ENCODE measurements around the gene ABHD14A.

The ABHD14A gene

GRCh38 chr3:52024765-52025452 lies 50.0 kb downstream of the ABHD14A start:
- in situ Hi-C loops (cut with HindIII; ENCODE audit: low sequenced_read_pairs), result no loop called here
- no peak overlapping the region for H3K4me3 ChIP-seq (ENCODE audit: low read depth, low read length)
- TF ChIP-seq CTCF (IDR thresholded peaks at IDR 0.05; ENCODE audit: low read depth, low read length, missing control alignments), result no peak
- no peak for DNase-seq (ENCODE audit: low read depth)

GRCh38 chr3:52025453-52025852 lies 50.6 kb downstream of the ABHD14A start:
- DNase-seq (ENCODE audit: low read depth), result no peak
- H3K4me3 ChIP-seq (ENCODE audit: low read depth, low read length), result no peak overlapping the region
- TF ChIP-seq CTCF (IDR thresholded peaks at IDR 0.05; ENCODE audit: low read depth, low read length, missing control alignments), result no peak
- in situ Hi-C loops (cut with HindIII; ENCODE audit: low sequenced_read_pairs), result no loop called here

DNA sequence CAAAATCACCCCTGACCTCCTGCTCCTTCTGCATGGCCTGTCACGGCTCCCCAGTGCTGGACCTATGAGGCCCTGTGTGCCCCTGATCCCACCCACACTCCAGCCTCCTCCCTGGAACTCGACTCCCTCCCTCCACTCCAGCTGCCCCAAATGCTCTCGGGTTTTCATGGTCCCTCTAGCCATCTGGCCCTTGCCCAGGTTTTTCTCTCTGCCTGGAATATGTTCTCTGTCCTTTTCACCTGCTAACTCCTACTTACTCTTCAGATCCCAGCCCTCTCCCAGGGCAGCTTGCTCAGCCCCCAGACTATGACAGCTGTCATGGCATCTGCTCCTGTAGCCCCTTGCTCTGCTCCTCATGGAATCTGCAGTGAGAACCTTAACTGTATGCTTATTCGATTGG lies 51.2 kb downstream of the ABHD14A start:
- TF ChIP-seq CTCF (IDR thresholded peaks at IDR 0.05; ENCODE audit: low read depth, low read length, missing control alignments), result no peak
- H3K4me3 ChIP-seq (ENCODE audit: low read depth, low read length), result no peak overlapping the region
- no peak for DNase-seq (ENCODE audit: low read depth)
- in situ Hi-C loops (cut with HindIII; ENCODE audit: low sequenced_read_pairs), result no loop called here

DNA sequence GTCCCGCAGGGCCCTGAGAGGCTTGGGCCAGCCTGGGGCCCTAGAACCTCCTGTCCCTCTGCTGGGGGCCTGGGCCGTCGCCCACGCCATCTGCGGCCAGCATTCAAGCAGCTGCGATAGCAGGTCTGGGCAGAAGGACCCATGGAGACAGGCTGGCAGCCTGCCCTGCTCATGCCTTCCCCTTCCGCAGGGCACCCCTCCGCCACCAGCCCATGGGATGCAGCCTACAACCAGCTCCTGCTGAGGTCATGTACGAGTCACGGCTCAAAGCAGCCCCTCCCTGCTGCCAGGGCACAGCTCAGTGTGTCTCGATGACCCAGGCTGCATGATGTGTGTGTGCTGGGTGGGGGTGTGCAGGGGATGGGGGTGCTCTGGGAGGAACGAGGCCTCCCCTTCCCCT lies 53.7 kb downstream of the ABHD14A start:
- H3K4me3 ChIP-seq (ENCODE audit: low read depth, low read length), result no peak overlapping the region
- TF ChIP-seq CTCF (IDR thresholded peaks at IDR 0.05; ENCODE audit: low read depth, low read length, missing control alignments), result no peak
- in situ Hi-C loops (cut with HindIII; ENCODE audit: low sequenced_read_pairs), result no loop called here
- no peak for DNase-seq (ENCODE audit: low read depth)

GRCh38 chr3:52029053-52029452 lies 54.2 kb downstream of the ABHD14A start:
- in situ Hi-C loops (cut with HindIII; ENCODE audit: low sequenced_read_pairs), result no loop called here
- H3K4me3 ChIP-seq (ENCODE audit: low read depth, low read length), result no peak overlapping the region
- no peak for DNase-seq (ENCODE audit: low read depth)
- no peak for TF ChIP-seq CTCF (IDR thresholded peaks at IDR 0.05; ENCODE audit: low read depth, low read length, missing control alignments)

- no peak overlapping the region for H3K4me3 ChIP-seq (ENCODE audit: low read depth, low read length)
- in situ Hi-C loops (cut with HindIII; ENCODE audit: low sequenced_read_pairs), result no loop called here
These were observed 54.7 kb downstream of the ABHD14A start for GRCh38 chr3:52029535-52029934.

More at GRCh38 chr3:52029535-52029934, 54.7 kb downstream of the ABHD14A start:
- DNase-seq (ENCODE audit: low read depth), result no peak
- no peak for TF ChIP-seq CTCF (IDR thresholded peaks at IDR 0.05; ENCODE audit: low read depth, low read length, missing control alignments)

Data from astrocyte of the cerebellum (primary cell).